NCI-H1105 treated with DMSO at 0.1 percent for 48 hours (cell line): ENCODE measurements around the gene MS4A10.

ENCODE experiments used
- DNase-seq: peaks from one replicate; lab custom pipeline; 2025; lab: John Stamatoyannopoulos, UW

MS4A10 gene

GRCh38 chr11:60849641-60850520 is 64.7 kb downstream of the MS4A10 start:
- DNase-seq, result no peak
